Aorta (tissue), 5 donors: ENCODE measurements around the gene NBAS. TPM values are rescaled to one million over a fixed set of nuclear protein-coding genes. Genes with fewer than 3 reads are reported as not detected.
"Not testable (repeated sequence)": the region's sequence is repeated elsewhere in the genome, so short reads cannot be mapped to it uniquely, and the experiment has no call there.

Experiments used
- ATAC-seq: fragments of 200-7000 bp; cut with Tn5 transposase; one replicate; pipeline ENCODE4 v1.9.1; 2022; ENCODE audit warnings: moderate library complexity; ENCODE audit not compliant: low FRiP score
- DNase-seq, 2 donors: peaks; one replicate each; pipeline ENCODE4 v3.0.0-alpha.2; 2020
- H3K27ac ChIP-seq, 2 donors: one replicate each; pipeline ENCODE4 v1.5.1; 2013; ENCODE audit warnings: low read length in 2 of 2, mild to moderate bottlenecking in 2 of 2, moderate library complexity in 2 of 2, control low read depth in 1 of 2, inconsistent platforms in 1 of 2, low read depth in 1 of 2
- H3K27me3 ChIP-seq, 2 donors: one replicate each; pipeline ENCODE4 v1.6.1; 2013; ENCODE audit warnings: control low read depth in 1 of 2, low read length in 1 of 2, mild to moderate bottlenecking in 1 of 2, moderate library complexity in 1 of 2; ENCODE audit not compliant: insufficient read depth in 2 of 2, control insufficient read depth in 1 of 2
- H3K36me3 ChIP-seq, 2 donors: one replicate each; pipeline ENCODE4 v1.6.1; 2013; ENCODE audit warnings: control low read depth in 1 of 2, low read length in 1 of 2, mild to moderate bottlenecking in 1 of 2; ENCODE audit not compliant: insufficient read depth in 2 of 2, control insufficient read depth in 1 of 2
- H3K4me1 ChIP-seq, 2 donors: one replicate each; pipeline ENCODE4 v1.6.1; 2013; ENCODE audit warnings: low read length in 2 of 2, control low read depth in 1 of 2, mild to moderate bottlenecking in 1 of 2, moderate library complexity in 1 of 2; ENCODE audit not compliant: insufficient read depth in 2 of 2, control insufficient read depth in 1 of 2
- H3K4me3 ChIP-seq, 2 donors: one replicate each; pipeline ENCODE4 v1.5.1; 2013; ENCODE audit warnings: low read length in 2 of 2, control low read depth in 1 of 2, mild to moderate bottlenecking in 1 of 2
- H3K9me3 ChIP-seq: one replicate; pipeline ENCODE4 v1.6.1; 2013; ENCODE audit warnings: mild to moderate bottlenecking, low read length; ENCODE audit not compliant: control insufficient read depth
- WGBS, 2 donors: extraction: QIAGEN DNeasy Blood & Tissue Kit; methylation state at CpG; one replicate each; pipeline ENCODE4 v1.1.7; 2013; 5-methylcytosine and 5-hydroxymethylcytosine counted together
- intact Hi-C, 2 donors: fragments of 100-400 bp; cut with DNase I; formaldehyde crosslinking; loops; one replicate each; pipeline versions ENCODE4 v1.14.2 to v1.15.0; 2022
- polyA plus RNA-seq, 2 donors: library from polyadenylated mRNA; stranded (reverse); fragments of 200-250 nt; gene quantifications; one replicate each; pipeline ENCODE4 v1.2.3, GENCODE V29; 2013
- total RNA-seq, 2 donors: library from RNA; stranded (reverse); fragmentation: NEBNext Ultra II Directional; extraction: Animal tissue kit (Norgen Biotek cat#: 25700); gene quantifications; one replicate each; pipeline ENCODE4 v1.2.1, GENCODE V29; 2021
- donor health status: healthy with polysubstance abuse.
- donor health status: Bipolar disorder and iron deficiency.
- donor health status: DM: no; HTN: no; CAD: no.
- donor health status: DM: no; HTN: no; CAD: no.
- donor health status: DM: yes; HTN: yes; CAD: no.

The NBAS gene
- total and polyA plus RNA-seq, 4 donors = 7.4 to 46.0 (median 33.7) TPM

- intact Hi-C loops = no loop called here
- ATAC-seq (no peak), DNase-seq (no peak)
- no peaks in the 10 kb centered on the region for H3K9me3 ChIP-seq
- H3K27me3 ChIP-seq = no peaks in the 10 kb centered on the region
- H3K27ac ChIP-seq = no peak overlapping the region
- H3K36me3 ChIP-seq = peaks cover 3% of the 10 kb centered on the region in 2 donors
- WGBS, 2 donors = 88 to 95% methylated on average over 2 of the region's 2 CpGs
- H3K4me3 ChIP-seq = no peak overlapping the region
- H3K4me1 ChIP-seq = no peaks in the 10 kb centered on the region
These were observed 145.4 kb downstream of the NBAS start for GRCh38 chr2:15415748-15416147.

GRCh38 chr2:15412779-15413178 lies 148.4 kb downstream of the NBAS start:
- Histone ChIP-seq H3K27me3 (no peaks in the 10 kb centered on the region), H3K27ac (no peak overlapping the region), H3K4me1 (no peaks in the 10 kb centered on the region), H3K36me3 (peaks cover 0 to 3% of the 10 kb centered on the region in 2 donors), H3K9me3 (no peaks in the 10 kb centered on the region), H3K4me3 (no peak overlapping the region)
- no peak for DNase-seq
- 93 to 95% methylated on average over 6 of the region's 6 CpGs for WGBS, 2 donors
- intact Hi-C loops = no loop called here
- no peak for ATAC-seq

- intact Hi-C loops = no loop called here
- no peaks in the 10 kb centered on the region for H3K9me3 ChIP-seq
- no peaks in the 10 kb centered on the region for H3K27me3 ChIP-seq
- H3K4me1 ChIP-seq = no peaks in the 10 kb centered on the region
- H3K4me3 ChIP-seq = no peak overlapping the region
- no peak for DNase-seq
- H3K27ac ChIP-seq = no peak overlapping the region
- WGBS, 2 donors = 90 to 95% methylated on average over 3 of the region's 3 CpGs
- peaks cover 0 to 3% of the 10 kb centered on the region in 2 donors for H3K36me3 ChIP-seq
- ATAC-seq = no peak
These were observed 148.8 kb downstream of the NBAS start for GRCh38 chr2:15412309-15412708.

DNA sequence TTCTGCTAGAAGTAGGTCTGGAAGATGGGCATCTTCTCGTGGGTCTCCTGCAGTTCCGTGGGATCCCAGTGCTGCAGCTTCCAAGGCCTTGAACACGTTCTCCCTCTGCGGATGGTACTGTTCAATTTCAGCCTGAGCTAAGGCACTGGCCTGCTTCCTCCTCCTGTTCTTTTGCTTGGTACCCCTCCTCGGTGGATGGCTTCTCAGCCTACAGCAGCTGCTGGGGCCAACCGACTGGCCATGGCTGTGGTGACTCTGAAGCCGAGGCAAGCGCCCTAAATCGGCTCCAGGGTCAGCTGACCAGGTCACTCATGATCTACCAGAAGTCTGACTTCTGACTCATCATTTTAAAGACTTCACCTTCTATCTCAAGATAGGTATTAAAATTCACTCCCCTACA lies 150.2 kb downstream of the NBAS start:
- intact Hi-C loops = no loop called here
- no peaks in the 10 kb centered on the region for H3K4me1 ChIP-seq
- WGBS, 2 donors = 97 to 98% methylated on average over 9 of the region's 9 CpGs
- ATAC-seq = no peak
- peaks cover 0 to 3% of the 10 kb centered on the region in 2 donors for H3K36me3 ChIP-seq
- H3K4me3 ChIP-seq = no peak overlapping the region
- no peak for DNase-seq
- H3K27ac ChIP-seq = no peak overlapping the region
- no peaks in the 10 kb centered on the region for H3K27me3 ChIP-seq
- no peaks in the 10 kb centered on the region for H3K9me3 ChIP-seq

DNA sequence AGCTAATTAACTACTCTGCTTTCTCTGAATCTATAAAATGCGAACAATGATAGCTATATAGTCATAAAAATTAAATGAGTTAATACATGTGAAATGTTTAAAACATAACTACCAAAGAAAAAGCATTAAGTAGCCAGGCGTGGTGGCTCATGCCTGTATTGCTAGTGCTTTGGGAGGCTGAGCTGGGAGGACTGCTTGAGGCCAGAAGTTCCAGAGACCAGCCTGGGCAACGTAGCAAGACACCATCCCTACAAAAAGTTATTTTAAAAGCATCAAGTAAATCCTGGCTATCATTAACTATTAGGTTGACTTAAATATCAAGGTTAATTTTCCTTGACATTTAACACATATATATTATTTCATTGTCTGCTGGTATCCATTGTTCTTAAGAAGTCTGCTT lies 152.4 kb downstream of the NBAS start:
- WGBS, 2 donors = 95 to 100% methylated on average over 3 of the region's 3 CpGs
- Histone ChIP-seq H3K4me3 (no peak overlapping the region), H3K9me3 (no peaks in the 10 kb centered on the region), H3K27ac (no peak overlapping the region), H3K27me3 (no peaks in the 10 kb centered on the region), H3K4me1 (no peaks in the 10 kb centered on the region), H3K36me3 (peaks cover 0 to 3% of the 10 kb centered on the region in 2 donors)
- ATAC-seq (no peak), DNase-seq (no peak)
- intact Hi-C loops = no loop called here

- Histone ChIP-seq H3K27me3 (no peaks in the 10 kb centered on the region), H3K4me3 (no peak overlapping the region), H3K36me3 (no peaks in the 10 kb centered on the region), H3K27ac (no peak overlapping the region), H3K9me3 (no peaks in the 10 kb centered on the region), H3K4me1 (no peaks in the 10 kb centered on the region)
- DNase-seq (no peak), ATAC-seq (no peak)
- WGBS, 2 donors = 91 to 95% methylated on average over 1 of the region's 1 CpG
- intact Hi-C loops = no loop called here
These were observed 153.5 kb downstream of the NBAS start for GRCh38 chr2:15407666-15408065.

GRCh38 chr2:15404511-15404910 lies 156.6 kb downstream of the NBAS start:
- DNase-seq, H3K27ac ChIP-seq, H3K4me1 ChIP-seq, H3K4me3 ChIP-seq, H3K27me3 ChIP-seq, intact Hi-C loops, H3K36me3 ChIP-seq, H3K9me3 ChIP-seq, ATAC-seq: not testable (repeated sequence)
- 96 to 98% methylated on average over 9 of the region's 9 CpGs for WGBS, 2 donors

- H3K27ac ChIP-seq = no peak overlapping the region
- intact Hi-C loops = no loop called here
- ATAC-seq = no peak
- DNase-seq = no peak
- WGBS, 2 donors = 77 to 78% methylated on average over 5 of the region's 5 CpGs
- no peaks in the 10 kb centered on the region for H3K9me3 ChIP-seq
- no peaks in the 10 kb centered on the region for H3K27me3 ChIP-seq
- H3K36me3 ChIP-seq = peaks cover 0 to 5% of the 10 kb centered on the region in 2 donors
- no peak overlapping the region for H3K4me3 ChIP-seq
- no peaks in the 10 kb centered on the region for H3K4me1 ChIP-seq
These were observed 160.8 kb downstream of the NBAS start for GRCh38 chr2:15400240-15400826.

DNA sequence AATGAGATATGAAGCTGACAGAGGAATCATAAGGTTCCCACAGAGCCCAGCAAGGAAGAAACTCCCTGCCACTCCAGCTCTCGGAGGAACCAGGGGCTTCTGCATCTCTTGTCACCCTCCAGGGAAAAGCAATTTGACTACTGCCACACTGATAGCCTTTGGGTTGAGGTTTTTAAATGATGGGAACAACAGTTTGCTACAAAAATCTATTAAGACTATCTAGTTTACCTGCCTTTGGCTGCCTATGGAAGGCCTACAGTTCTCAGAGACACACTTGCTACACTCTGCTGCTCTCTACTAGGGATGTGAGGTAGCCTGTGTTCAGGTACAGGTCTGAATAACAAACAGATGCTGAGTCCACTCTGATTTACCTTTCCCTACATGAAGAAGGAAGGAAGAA lies 161.9 kb downstream of the NBAS start:
- intact Hi-C loops = no loop called here
- Histone ChIP-seq H3K4me3 (no peak overlapping the region), H3K9me3 (no peaks in the 10 kb centered on the region), H3K36me3 (peaks cover 0 to 5% of the 10 kb centered on the region in 2 donors), H3K27me3 (no peaks in the 10 kb centered on the region), H3K27ac (no peak overlapping the region), H3K4me1 (no peaks in the 10 kb centered on the region)
- DNase-seq = no peak
- 94 to 96% methylated on average over 1 of the region's 1 CpG for WGBS, 2 donors
- no peak for ATAC-seq
